GM12874 (cell line): ENCODE results near the gene PTX3.

Experiments
- CTCF ChIP-seq: IDR thresholded peaks from 2 replicates; pipeline ENCODE4 v1.5.1; 2011; ENCODE audit warnings: low read depth, mild to moderate bottlenecking, control low read depth, low read length, moderate library complexity; ENCODE audit not compliant: insufficient read depth

PTX3 gene

GRCh38 chr3:157436583-157437291, at the start of gene PTX3:
Gene PTX3, plus strand, starts transcription at chr3:157436850. Its CDS starts 84 bp downstream, at chr3:157436934.
- no peak for TF ChIP-seq CTCF

DNA sequence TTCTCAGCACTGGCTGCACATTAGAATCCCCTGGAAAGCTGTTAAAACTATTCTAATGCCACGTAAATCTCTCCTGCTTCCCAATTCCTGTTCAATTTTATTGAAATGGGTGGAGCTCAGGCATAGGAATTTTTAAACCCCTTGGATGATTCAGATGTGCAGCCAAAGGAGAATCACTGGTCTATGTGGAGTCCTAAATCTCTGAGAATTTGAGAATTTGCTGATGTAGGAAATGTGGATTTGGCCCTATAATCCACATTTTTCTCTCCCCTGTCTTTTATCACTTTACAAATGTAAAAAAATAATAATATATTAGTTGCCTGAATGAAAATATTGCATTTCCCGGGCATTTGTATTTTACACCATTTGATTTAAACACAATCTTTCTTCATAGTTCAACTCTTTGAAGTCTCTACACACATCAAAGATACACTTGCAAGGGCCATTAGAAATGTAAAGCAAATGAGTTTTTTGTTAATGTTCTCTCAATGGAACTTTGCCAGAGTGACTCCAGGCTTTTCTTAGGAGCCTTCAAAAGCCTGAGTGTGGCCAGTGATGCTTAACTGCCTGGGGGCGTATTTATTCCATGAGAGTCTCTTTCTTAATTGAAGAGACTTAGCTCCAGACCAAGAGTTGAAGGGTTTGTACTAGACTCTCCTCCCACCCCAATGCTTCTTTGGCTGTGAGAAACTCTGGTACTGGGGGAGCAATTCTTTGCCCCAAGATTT, 48.8 kb upstream of the PTX3 start:
- TF ChIP-seq CTCF: no peak

DNA sequence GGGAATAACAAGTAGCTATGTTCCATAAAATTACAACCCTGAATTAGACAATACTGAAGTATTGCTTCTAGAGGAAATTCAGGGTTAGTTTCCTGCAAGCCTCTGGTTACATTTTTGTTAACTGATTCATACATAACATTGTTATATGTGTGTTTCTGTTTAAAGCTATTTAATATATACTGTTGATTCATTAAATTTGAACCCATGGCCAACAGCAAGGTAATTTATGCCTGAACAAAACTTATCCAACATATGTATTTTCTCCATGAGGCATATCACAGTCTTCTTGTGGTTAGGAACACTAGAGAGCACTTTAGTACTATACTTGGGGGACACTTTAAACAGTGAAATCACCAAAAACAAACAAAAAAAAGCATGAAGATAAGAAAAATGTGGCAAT, 47.7 kb upstream of the PTX3 start:
- no peak for TF ChIP-seq CTCF

GRCh38 chr3:157390713-157391515, 45.7 kb upstream of the PTX3 start:
- TF ChIP-seq CTCF: no peak

DNA sequence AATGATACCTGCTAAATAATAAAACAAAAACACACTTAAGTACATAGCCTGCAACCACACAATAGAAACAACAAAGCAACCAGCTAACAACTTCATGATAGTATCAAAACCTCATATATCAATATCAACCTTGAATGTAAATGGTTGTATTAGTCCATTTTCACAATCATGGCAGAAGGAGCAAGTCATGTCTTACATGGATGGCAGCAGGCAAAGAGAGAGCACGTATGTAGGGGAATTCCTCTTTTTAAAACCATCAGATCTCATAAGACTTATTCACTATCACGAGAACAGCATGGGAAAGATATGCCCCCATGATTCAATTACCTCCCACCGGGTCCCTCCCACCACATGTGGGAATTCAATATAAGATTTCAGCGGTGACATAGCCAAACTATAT, 44.5 kb upstream of the PTX3 start:
- TF ChIP-seq CTCF: no peak

DNA sequence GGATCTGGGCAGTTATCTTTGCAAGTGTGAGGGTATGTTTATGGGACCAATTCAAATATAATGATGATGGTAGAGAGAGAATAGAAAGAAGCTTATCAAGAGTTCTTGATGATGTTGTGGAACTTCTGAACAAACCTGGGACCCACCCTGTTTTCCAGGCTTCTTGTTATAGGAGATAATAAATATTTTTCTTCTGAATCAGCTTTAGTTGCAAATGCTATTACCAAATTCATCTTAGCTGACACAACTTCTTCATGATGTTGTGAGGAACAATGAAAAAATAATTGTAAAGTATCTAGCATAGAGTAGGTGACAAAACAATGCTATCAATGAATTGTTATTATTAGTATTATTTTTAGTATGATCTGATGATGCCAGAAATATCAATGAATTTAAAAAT, 43.5 kb upstream of the PTX3 start:
- TF ChIP-seq CTCF: no peak

GRCh38 chr3:157394411-157394810, 42.2 kb upstream of the PTX3 start:
- TF ChIP-seq CTCF: no peak
